HUES48 (cell line): ENCODE data around the gene SLC10A7.

ENCODE experiments used
- H3K27ac ChIP-seq: one replicate; pipeline ENCODE4 v1.7.0; 2013; ENCODE audit warnings: low read depth, low read length, inconsistent platforms
- H3K27me3 ChIP-seq: 2 replicates; pipeline ENCODE4 v1.6.1; 2013; ENCODE audit warnings: mild to moderate bottlenecking, low read length; ENCODE audit not compliant: control insufficient read depth, insufficient read depth
- H3K36me3 ChIP-seq: 2 replicates; pipeline ENCODE4 v1.6.1; 2013; ENCODE audit warnings: low read length; ENCODE audit not compliant: control insufficient read depth, insufficient read depth
- H3K4me1 ChIP-seq: 2 replicates; pipeline ENCODE4 v1.6.1; 2013; ENCODE audit warnings: mild to moderate bottlenecking, low read length; ENCODE audit not compliant: control insufficient read depth, insufficient read depth
- H3K4me3 ChIP-seq: 2 replicates; pipeline ENCODE4 v1.5.1; 2013; ENCODE audit warnings: mild to moderate bottlenecking, low read depth, low read length
- H3K9ac ChIP-seq: 2 replicates; pipeline ENCODE4 v1.6.1; 2013; ENCODE audit warnings: mild to moderate bottlenecking, low read depth, low read length, moderate library complexity
- H3K9me3 ChIP-seq: 2 replicates; pipeline ENCODE4 v1.6.1; 2013; ENCODE audit warnings: low read length; ENCODE audit not compliant: control insufficient read depth, insufficient read depth

Gene SLC10A7

GRCh38 chr4:146260521-146260920, 261.2 kb downstream of the SLC10A7 start:
- Histone ChIP-seq H3K27ac (no peak overlapping the region), H3K4me3 (no peak overlapping the region), H3K9me3 (no peaks in the 10 kb centered on the region), H3K36me3 (no peaks in the 10 kb centered on the region), H3K27me3 (no peaks in the 10 kb centered on the region), H3K9ac (no peak overlapping the region), H3K4me1 (peaks cover 3% of the 10 kb centered on the region; the same call in 1 of the 2 replicates)

GRCh38 chr4:146257511-146257910, 264.2 kb downstream of the SLC10A7 start:
- H3K4me1 ChIP-seq = no peaks in the 10 kb centered on the region
- H3K9ac ChIP-seq = no peak overlapping the region
- H3K27ac ChIP-seq = no peak overlapping the region
- no peak overlapping the region for H3K4me3 ChIP-seq
- no peaks in the 10 kb centered on the region for H3K36me3 ChIP-seq
- H3K27me3 ChIP-seq = no peaks in the 10 kb centered on the region
- H3K9me3 ChIP-seq = no peaks in the 10 kb centered on the region

DNA sequence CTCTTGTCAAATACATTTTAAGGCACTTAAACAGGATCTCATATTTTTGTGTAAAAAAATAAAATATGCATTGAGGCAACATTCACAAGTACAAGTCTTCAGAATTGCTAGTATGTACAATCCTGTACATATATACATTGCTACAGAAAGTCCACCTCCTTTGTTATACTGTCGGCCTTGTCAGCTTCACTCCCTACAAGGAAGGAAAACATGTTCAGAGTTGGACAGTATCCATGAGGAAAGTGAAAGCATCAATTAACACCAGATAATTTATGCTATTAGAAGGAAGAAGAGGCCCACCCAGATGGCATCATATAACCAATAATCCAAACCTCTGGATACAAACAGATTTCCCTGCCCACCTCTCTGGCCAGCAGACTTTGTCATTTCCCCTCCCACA, 265.4 kb downstream of the SLC10A7 start:
- H3K4me3 ChIP-seq = no peak overlapping the region

DNA sequence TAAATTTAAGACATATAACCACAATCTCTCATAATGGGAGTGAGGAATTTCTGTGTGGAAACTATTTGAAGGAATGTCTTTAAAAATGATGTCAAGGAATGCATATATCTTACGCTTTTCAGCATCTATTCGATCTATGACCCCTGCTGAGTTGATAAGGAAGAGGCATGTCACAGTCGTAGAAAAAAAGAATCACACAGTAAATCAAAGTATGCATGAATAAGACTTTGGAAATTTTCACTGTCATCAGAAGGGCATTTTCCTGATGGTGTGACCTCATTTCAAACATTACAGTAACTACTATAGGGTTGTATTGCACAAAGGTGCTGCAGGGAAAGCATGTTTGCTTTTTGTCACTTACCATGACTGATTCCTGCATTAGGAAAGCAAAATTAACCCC, 265.9 kb downstream of the SLC10A7 start:
- no peak overlapping the region for H3K27ac ChIP-seq
- no peak overlapping the region for H3K9ac ChIP-seq
- no peak overlapping the region for H3K4me3 ChIP-seq

More for the DNA sequence above, 265.4 kb downstream of the SLC10A7 start:
- H3K36me3 ChIP-seq = no peaks in the 10 kb centered on the region
- no peaks in the 10 kb centered on the region for H3K9me3 ChIP-seq
- no peaks in the 10 kb centered on the region for H3K27me3 ChIP-seq
- no peak overlapping the region for H3K27ac ChIP-seq
- no peaks in the 10 kb centered on the region for H3K4me1 ChIP-seq
- no peak overlapping the region for H3K9ac ChIP-seq

DNA sequence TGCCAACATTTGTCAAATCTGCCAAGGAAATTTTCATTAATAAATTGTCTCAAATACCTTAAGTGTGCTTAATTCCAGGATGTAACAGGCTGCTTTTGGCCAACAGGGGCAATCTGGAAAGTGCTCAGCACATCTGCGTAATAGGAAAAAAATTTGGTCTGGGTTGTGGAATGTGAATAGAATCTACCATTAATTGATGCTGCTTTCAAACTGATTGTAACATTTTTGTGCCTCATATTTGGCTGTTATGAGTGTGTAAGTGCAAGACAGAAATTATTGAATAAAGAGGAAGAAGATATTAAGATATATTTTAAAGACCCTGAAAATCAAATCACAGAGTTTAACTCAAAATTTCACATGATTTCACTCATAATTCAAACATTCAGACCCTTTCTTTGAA, 266.3 kb downstream of the SLC10A7 start:
- Histone ChIP-seq H3K9me3 (no peaks in the 10 kb centered on the region), H3K27ac (no peak overlapping the region), H3K4me1 (no peaks in the 10 kb centered on the region), H3K9ac (no peak overlapping the region), H3K4me3 (no peak overlapping the region), H3K27me3 (no peaks in the 10 kb centered on the region), H3K36me3 (no peaks in the 10 kb centered on the region)

More for the DNA sequence above, 265.9 kb downstream of the SLC10A7 start:
- Histone ChIP-seq H3K4me1 (no peaks in the 10 kb centered on the region), H3K27me3 (no peaks in the 10 kb centered on the region), H3K36me3 (no peaks in the 10 kb centered on the region), H3K9me3 (no peaks in the 10 kb centered on the region)

GRCh38 chr4:146252969-146253611, 268.6 kb downstream of the SLC10A7 start:
- Histone ChIP-seq H3K27ac (no peak overlapping the region), H3K4me3 (no peak overlapping the region), H3K9ac (no peak overlapping the region), H3K36me3 (no peaks in the 10 kb centered on the region), H3K9me3 (no peaks in the 10 kb centered on the region), H3K27me3 (no peaks in the 10 kb centered on the region), H3K4me1 (no peaks in the 10 kb centered on the region)

DNA sequence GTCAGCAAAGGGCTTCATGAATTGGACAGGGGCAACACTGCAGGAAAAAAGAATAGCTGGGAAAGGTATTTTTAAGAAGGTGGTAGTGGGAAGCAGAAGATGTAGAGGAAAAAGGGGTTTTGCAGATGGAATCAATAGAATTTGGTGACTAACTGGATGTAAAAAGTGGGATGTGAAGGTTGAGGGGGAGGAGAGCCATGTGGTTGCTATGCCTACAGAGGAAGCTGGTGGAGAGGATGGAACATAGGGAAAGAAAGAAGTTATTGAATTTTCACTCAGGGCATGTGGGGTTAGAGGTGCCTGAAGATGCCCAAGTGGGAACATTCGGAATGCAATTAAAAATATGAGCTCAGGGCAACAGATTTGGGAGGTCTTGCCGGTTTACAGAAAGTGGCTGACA, 274.4 kb downstream of the SLC10A7 start:
- Histone ChIP-seq H3K27ac (no peak overlapping the region), H3K4me3 (no peak overlapping the region), H3K9ac (no peak overlapping the region), H3K9me3 (no peaks in the 10 kb centered on the region), H3K27me3 (no peaks in the 10 kb centered on the region), H3K4me1 (no peaks in the 10 kb centered on the region), H3K36me3 (no peaks in the 10 kb centered on the region)

- Histone ChIP-seq H3K9me3 (no peaks in the 10 kb centered on the region), H3K36me3 (no peaks in the 10 kb centered on the region), H3K27me3 (no peaks in the 10 kb centered on the region), H3K9ac (no peak overlapping the region), H3K4me1 (0 out of 2 replicates have a peak, but pooled peaks cover 5% of the 10 kb centered on the region), H3K27ac (no peak overlapping the region), H3K4me3 (no peak overlapping the region)
Observed at GRCh38 chr4:146246381-146246780, 275.4 kb downstream of the SLC10A7 start.

GRCh38 chr4:146245850-146246249, 275.9 kb downstream of the SLC10A7 start:
- H3K27ac ChIP-seq = no peak overlapping the region
- H3K4me1 ChIP-seq = 0 out of 2 replicates have a peak, but pooled peaks cover 5% of the 10 kb centered on the region
- H3K36me3 ChIP-seq = no peaks in the 10 kb centered on the region
- H3K9me3 ChIP-seq = no peaks in the 10 kb centered on the region
- H3K27me3 ChIP-seq = no peaks in the 10 kb centered on the region
- H3K4me3 ChIP-seq = no peak overlapping the region
- H3K9ac ChIP-seq = no peak overlapping the region

DNA sequence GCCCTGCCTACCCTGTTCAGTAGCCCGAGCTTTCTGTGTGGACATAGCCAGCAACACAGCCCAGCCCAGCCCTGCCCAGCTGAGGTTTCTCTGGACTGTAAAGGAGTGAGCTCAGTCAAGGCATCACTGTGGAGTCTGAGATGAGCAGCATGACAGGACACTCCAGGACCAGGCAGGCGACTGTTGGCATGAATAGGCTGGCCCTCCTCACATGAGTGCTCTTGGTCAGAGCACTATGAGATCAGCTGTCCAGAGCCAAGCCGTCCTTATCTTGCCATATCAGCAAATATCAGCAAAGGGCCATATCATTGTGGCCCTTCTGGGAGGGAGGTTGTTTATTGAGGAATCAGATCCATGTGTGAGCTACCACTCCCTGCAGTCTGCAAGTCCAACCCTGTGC, 276.5 kb downstream of the SLC10A7 start:
- Histone ChIP-seq H3K9me3 (no peaks in the 10 kb centered on the region), H3K27me3 (no peaks in the 10 kb centered on the region), H3K4me1 (0 out of 2 replicates have a peak, but pooled peaks cover 5% of the 10 kb centered on the region), H3K36me3 (no peaks in the 10 kb centered on the region), H3K27ac (no peak overlapping the region), H3K9ac (no peak overlapping the region), H3K4me3 (no peak overlapping the region)

- no peaks in the 10 kb centered on the region for H3K9me3 ChIP-seq
Observed at GRCh38 chr4:146244496-146244895, 277.2 kb downstream of the SLC10A7 start.

More at GRCh38 chr4:146244496-146244895, 277.2 kb downstream of the SLC10A7 start:
- Histone ChIP-seq H3K27ac (no peak overlapping the region), H3K27me3 (no peaks in the 10 kb centered on the region), H3K36me3 (no peaks in the 10 kb centered on the region), H3K4me3 (no peak overlapping the region), H3K9ac (no peak overlapping the region), H3K4me1 (0 out of 2 replicates have a peak, but pooled peaks cover 5% of the 10 kb centered on the region)
